HepG2 (cell line): Measurements from ENCODE around the gene SULT4A1. TPM values are rescaled to one million over a fixed set of nuclear protein-coding genes. Genes with fewer than 3 reads are reported as not detected.

Source experiments
- BCL6 ChIP-seq: IDR thresholded peaks from 2 replicates; pipeline ENCODE4 v1.6.1; 2016; ENCODE audit warnings: missing genetic modification reagents, missing compliant biosample characterization
- BRD4 ChIP-seq: sonication (generic); formaldehyde crosslinking; IDR thresholded peaks from 2 replicates; pipeline ENCODE4 v1.4.0; 2020; ENCODE audit warnings: missing genetic modification reagents
- CAMTA2 ChIP-seq: sonication (generic); formaldehyde crosslinking; IDR thresholded peaks from 2 replicates; pipeline ENCODE4 v1.4.0; 2020; ENCODE audit warnings: mild to moderate bottlenecking, missing genetic modification reagents, borderline replicate concordance
- CBX2 ChIP-seq, 2 experiments: fragments of 200-600 bp in 1 of 2; sonication (generic); formaldehyde crosslinking in 1 of 2; IDR thresholded peaks; 2 replicates each; pipeline versions ENCODE4 v1.7.0 to v1.8.1; 2018 to 2022; ENCODE audit warnings: low read depth in 2 of 2, low read length in 1 of 2, mild to moderate bottlenecking in 1 of 2, missing genetic modification reagents in 1 of 2
- ELF3 ChIP-seq: IDR thresholded peaks from 2 replicates; pipeline ENCODE4 v1.6.1; 2016; ENCODE audit warnings: missing genetic modification reagents, missing compliant biosample characterization
- FOXA1 ChIP-seq, 2 experiments: fragments of 450-650 bp in 1 of 2; sonication (generic) in 1 of 2; formaldehyde crosslinking in 1 of 2; IDR thresholded peaks; 2 replicates each; pipeline versions ENCODE4 v1.4.0 to v1.6.1; 2016 to 2020; ENCODE audit warnings: missing genetic modification reagents in 1 of 2
- FOXO1 ChIP-seq: sonication (generic); formaldehyde crosslinking; IDR thresholded peaks from 2 replicates; pipeline ENCODE4 v1.4.0; 2020; ENCODE audit warnings: missing genetic modification reagents
- FOXP1 ChIP-seq, 2 experiments: fragments of 450-650 bp in 1 of 2; IDR thresholded peaks; 2 replicates each; pipeline ENCODE4 v1.6.1; 2017 to 2018; ENCODE audit warnings: antibody characterized with exemption in 1 of 2
- KDM2A ChIP-seq: sonication (generic); formaldehyde crosslinking; IDR thresholded peaks from 2 replicates; pipeline ENCODE4 v1.4.0; 2020; ENCODE audit warnings: low read depth, missing genetic modification reagents, borderline replicate concordance
- KLF12 ChIP-seq: sonication (generic); formaldehyde crosslinking; IDR thresholded peaks from 2 replicates; pipeline ENCODE4 v1.4.0; 2020; ENCODE audit warnings: missing genetic modification reagents, borderline replicate concordance
- MED13 ChIP-seq: sonication (generic); formaldehyde crosslinking; IDR thresholded peaks from 2 replicates; pipeline ENCODE4 v1.5.0; 2020; ENCODE audit warnings: missing genetic modification reagents
- NRL ChIP-seq: sonication (generic); formaldehyde crosslinking; IDR thresholded peaks from 2 replicates; pipeline ENCODE4 v1.5.0; 2020; ENCODE audit warnings: missing genetic modification reagents, mild to moderate bottlenecking, moderate library complexity, borderline replicate concordance
- SALL1 ChIP-seq: sonication (generic); formaldehyde crosslinking; IDR thresholded peaks from 2 replicates; pipeline ENCODE4 v1.8.0; 2022; ENCODE audit warnings: mild to moderate bottlenecking, missing genetic modification reagents
- SPEN ChIP-seq: sonication (generic); formaldehyde crosslinking; IDR thresholded peaks from 2 replicates; pipeline ENCODE4 v1.5.1; 2020; ENCODE audit warnings: low read depth, mild to moderate bottlenecking, missing genetic modification reagents
- ZC3H4 ChIP-seq: sonication (generic); formaldehyde crosslinking; IDR thresholded peaks from 2 replicates; pipeline ENCODE4 v1.4.0; 2020; ENCODE audit warnings: missing genetic modification reagents, borderline replicate concordance
- ZNF296 ChIP-seq: sonication (generic); formaldehyde crosslinking; conservative IDR thresholded peaks from 2 replicates; pipeline ENCODE4 v1.5.0; 2020; ENCODE audit warnings: mild to moderate bottlenecking, missing genetic modification reagents
- ZNF326 ChIP-seq: sonication (generic); formaldehyde crosslinking; IDR thresholded peaks from 2 replicates; pipeline ENCODE4 v1.4.0; 2020; ENCODE audit warnings: missing genetic modification reagents, borderline replicate concordance
- ZNF354B ChIP-seq: sonication (generic); formaldehyde crosslinking; IDR thresholded peaks from 2 replicates; pipeline ENCODE4 v1.8.0; 2022; ENCODE audit warnings: mild to moderate bottlenecking, missing genetic modification reagents
- ZNF567 ChIP-seq: sonication (generic); formaldehyde crosslinking; IDR thresholded peaks from 2 replicates; pipeline ENCODE4 v1.8.1; 2023; ENCODE audit warnings: mild to moderate bottlenecking, missing genetic modification reagents, borderline replicate concordance
- ZNF629 ChIP-seq: sonication (generic); formaldehyde crosslinking; conservative IDR thresholded peaks from 2 replicates; pipeline ENCODE4 v1.5.0; 2020; ENCODE audit warnings: missing genetic modification reagents
- ZNF776 ChIP-seq: sonication (generic); formaldehyde crosslinking; IDR thresholded peaks from 2 replicates; pipeline ENCODE4 v1.4.0; 2020; ENCODE audit warnings: mild to moderate bottlenecking, missing genetic modification reagents
- ZSCAN25 ChIP-seq: sonication (generic); formaldehyde crosslinking; IDR thresholded peaks from 2 replicates; pipeline ENCODE4 v1.8.0; 2022; ENCODE audit warnings: mild to moderate bottlenecking, missing genetic modification reagents
- polyA plus RNA-seq, 8 experiments: library from polyadenylated mRNA; depleted of rRNA in 3 of 8; stranded (reverse) in 7 of 8; unstranded in 1 of 8; fragments of >200 nt; fragmentation: Illumina TruSeq in 4 of 8; extraction: Trizol in 4 of 8; gene quantifications; 2 replicates each; pipeline versions ENCODE4 v1.2.1 to v1.2.3, GENCODE V29; 2011 to 2016; ENCODE audit warnings: low read depth in 4 of 8, missing spikeins in 1 of 8, mixed read lengths in 1 of 8; ENCODE audit not compliant: insufficient read depth in 1 of 8
- total RNA-seq, 5 experiments: library from RNA; depleted of rRNA; stranded (reverse); fragments of >200 nt; fragmentation: Illumina TruSeq; extraction: Trizol; gene quantifications; 2 replicates each; pipeline ENCODE4 v1.2.3, GENCODE V29; 2016; ENCODE audit warnings: low read depth in 1 of 5
- TF ChIP-seq, protein P1 (sequence below): sonication (generic); formaldehyde crosslinking; IDR thresholded peaks from 2 replicates; pipeline ENCODE4 v1.5.1; 2020; ENCODE audit warnings: mild to moderate bottlenecking, moderate library complexity, missing genetic modification reagents
- TF ChIP-seq, protein P2 (sequence below), 2 experiments: sonication (generic) in 1 of 2; formaldehyde crosslinking in 1 of 2; IDR thresholded peaks; 2 replicates each; pipeline versions ENCODE4 v1.6.1 to v1.9.0; 2014 to 2022; ENCODE audit warnings: antibody characterized with exemption in 1 of 2, borderline replicate concordance in 1 of 2, inconsistent platforms in 1 of 2, low read depth in 1 of 2, missing genetic modification reagents in 1 of 2

SULT4A1 gene
- total and polyA plus RNA-seq, 2 of the 13 experiments (the other 11 are each of a cell fraction or from before 2014, with no cell fraction given): not detected

DNA sequence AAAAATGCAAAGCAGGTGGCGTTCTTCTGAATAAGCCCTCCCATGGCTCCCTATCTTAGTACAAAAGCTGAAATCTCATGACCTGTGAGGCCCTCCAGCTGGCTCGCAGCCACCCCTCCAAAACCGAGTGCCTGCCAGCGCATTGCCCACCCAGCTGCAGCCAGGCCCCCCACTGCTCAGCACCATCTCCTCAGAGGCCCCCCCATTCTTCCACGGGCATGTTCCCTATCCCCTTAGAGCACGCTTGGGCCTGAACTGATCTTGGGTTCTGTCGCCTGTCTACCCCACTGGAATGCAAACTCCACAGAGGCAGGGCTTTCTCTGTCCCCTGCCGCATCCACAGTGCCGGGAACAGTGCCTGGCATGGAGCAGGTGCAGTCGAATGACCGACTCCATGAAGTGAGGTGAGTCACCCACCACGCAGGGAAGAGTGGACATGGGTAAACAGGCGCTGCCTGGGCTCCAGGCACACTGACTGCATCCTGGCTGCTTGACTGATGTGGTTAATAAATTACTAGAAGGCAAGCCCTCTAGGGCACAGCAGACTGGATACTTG, 38.9 kb downstream of the SULT4A1 start (continued):
- TF ChIP-seq SPEN (CRISPR knock-in tag): 0 out of 2 replicates have a peak, but pooled peaks have one; percentile 38
- TF ChIP-seq ZC3H4 (CRISPR knock-in tag): no peak
- no peak for TF ChIP-seq ZSCAN25 (CRISPR knock-in tag)
- no peak for TF ChIP-seq FOXA1 (IDR thresholded peaks at IDR 0.05)
- TF ChIP-seq FOXA1 (CRISPR knock-in tag; IDR thresholded peaks at IDR 0.05): peak; percentile 80
- no peak for TF ChIP-seq ZNF567
- TF ChIP-seq MED13 (CRISPR knock-in tag): no peak
- no peak for TF ChIP-seq ZNF326 (CRISPR knock-in tag)
- TF ChIP-seq, protein P1, sequence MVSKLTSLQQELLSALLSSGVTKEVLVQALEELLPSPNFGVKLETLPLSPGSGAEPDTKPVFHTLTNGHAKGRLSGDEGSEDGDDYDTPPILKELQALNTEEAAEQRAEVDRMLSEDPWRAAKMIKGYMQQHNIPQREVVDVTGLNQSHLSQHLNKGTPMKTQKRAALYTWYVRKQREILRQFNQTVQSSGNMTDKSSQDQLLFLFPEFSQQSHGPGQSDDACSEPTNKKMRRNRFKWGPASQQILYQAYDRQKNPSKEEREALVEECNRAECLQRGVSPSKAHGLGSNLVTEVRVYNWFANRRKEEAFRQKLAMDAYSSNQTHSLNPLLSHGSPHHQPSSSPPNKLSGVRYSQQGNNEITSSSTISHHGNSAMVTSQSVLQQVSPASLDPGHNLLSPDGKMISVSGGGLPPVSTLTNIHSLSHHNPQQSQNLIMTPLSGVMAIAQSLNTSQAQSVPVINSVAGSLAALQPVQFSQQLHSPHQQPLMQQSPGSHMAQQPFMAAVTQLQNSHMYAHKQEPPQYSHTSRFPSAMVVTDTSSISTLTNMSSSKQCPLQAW (CRISPR knock-in tag): peak; percentile 99
- no peak for TF ChIP-seq CAMTA2
- TF ChIP-seq ZNF354B (CRISPR knock-in tag): no peak
- TF ChIP-seq NRL: no peak
- TF ChIP-seq ELF3 (CRISPR knock-in tag): 0 out of 2 replicates have a peak, but pooled peaks have one; percentile 30
- no peak for TF ChIP-seq ZNF629 (CRISPR knock-in tag)
- peak; percentile 79; the same call in 1 of the 2 replicates for TF ChIP-seq FOXO1
- no peak for TF ChIP-seq ZNF776 (CRISPR knock-in tag)
- no peak for TF ChIP-seq KLF12
- no peak for TF ChIP-seq KDM2A (CRISPR knock-in tag)
- TF ChIP-seq, protein P2, sequence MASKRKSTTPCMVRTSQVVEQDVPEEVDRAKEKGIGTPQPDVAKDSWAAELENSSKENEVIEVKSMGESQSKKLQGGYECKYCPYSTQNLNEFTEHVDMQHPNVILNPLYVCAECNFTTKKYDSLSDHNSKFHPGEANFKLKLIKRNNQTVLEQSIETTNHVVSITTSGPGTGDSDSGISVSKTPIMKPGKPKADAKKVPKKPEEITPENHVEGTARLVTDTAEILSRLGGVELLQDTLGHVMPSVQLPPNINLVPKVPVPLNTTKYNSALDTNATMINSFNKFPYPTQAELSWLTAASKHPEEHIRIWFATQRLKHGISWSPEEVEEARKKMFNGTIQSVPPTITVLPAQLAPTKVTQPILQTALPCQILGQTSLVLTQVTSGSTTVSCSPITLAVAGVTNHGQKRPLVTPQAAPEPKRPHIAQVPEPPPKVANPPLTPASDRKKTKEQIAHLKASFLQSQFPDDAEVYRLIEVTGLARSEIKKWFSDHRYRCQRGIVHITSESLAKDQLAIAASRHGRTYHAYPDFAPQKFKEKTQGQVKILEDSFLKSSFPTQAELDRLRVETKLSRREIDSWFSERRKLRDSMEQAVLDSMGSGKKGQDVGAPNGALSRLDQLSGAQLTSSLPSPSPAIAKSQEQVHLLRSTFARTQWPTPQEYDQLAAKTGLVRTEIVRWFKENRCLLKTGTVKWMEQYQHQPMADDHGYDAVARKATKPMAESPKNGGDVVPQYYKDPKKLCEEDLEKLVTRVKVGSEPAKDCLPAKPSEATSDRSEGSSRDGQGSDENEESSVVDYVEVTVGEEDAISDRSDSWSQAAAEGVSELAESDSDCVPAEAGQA (IDR thresholded peaks at IDR 0.05; ENCODE audit: low read depth): no peak
- TF ChIP-seq, protein P2 (CRISPR knock-in tag; IDR thresholded peaks at IDR 0.05; ENCODE audit: borderline replicate concordance): no peak
- no peak for TF ChIP-seq BRD4 (CRISPR knock-in tag)
- no peak for TF ChIP-seq CBX2 (IDR thresholded peaks at IDR 0.05; ENCODE audit: low read depth, low read length)
- no peak for TF ChIP-seq CBX2 (CRISPR knock-in tag; IDR thresholded peaks at IDR 0.05; ENCODE audit: low read depth)
- no peak for TF ChIP-seq FOXP1 (IDR thresholded peaks at IDR 0.05)
- peak; percentile 53; the same call in 1 of the 2 replicates for TF ChIP-seq FOXP1 (CRISPR knock-in tag; IDR thresholded peaks at IDR 0.05)
- peak; percentile 72 for TF ChIP-seq BCL6 (CRISPR knock-in tag)
- TF ChIP-seq SALL1 (CRISPR knock-in tag): peak; percentile 22; the same call in 1 of the 2 replicates
- TF ChIP-seq ZNF296 (CRISPR knock-in tag): no peak
